B cell (primary cell): ENCODE data around the gene TMEM208. TPM values are rescaled to one million over a fixed set of nuclear protein-coding genes. Genes with fewer than 3 reads are reported as not detected.

Experiments used
- ATAC-seq: fragments of 200-7000 bp; cut with Tn5 transposase; one replicate; pipeline ENCODE4 v1.10.0; 2021; ENCODE audit warnings: low read depth, mild to moderate bottlenecking, moderate number of reproducible peaks, moderate library complexity
- CTCF ChIA-PET: fragments of 350-600 bp; sonication (Branson Sonifier 250); formaldehyde crosslinking; loops from one replicate; lab custom pipeline; 2021; ENCODE audit warnings: antibody characterized with exemption, inconsistent platforms; lab: Charles Lee
- POLR2A ChIA-PET: fragments of 350-600 bp; sonication (Branson Sonifier 250); formaldehyde crosslinking; loops from one replicate; lab custom pipeline; 2021; ENCODE audit warnings: antibody characterized with exemption; lab: Charles Lee
- DNase-seq: peaks from one replicate; pipeline ENCODE4 v3.0.0; 2013
- H2AFZ ChIP-seq: 2 replicates; pipeline ENCODE4 v1.6.1; 2012; ENCODE audit warnings: mild to moderate bottlenecking, low read depth, low read length; ENCODE audit not compliant: insufficient read depth, poor library complexity, severe bottlenecking
- H3K27ac ChIP-seq, 2 donors: 1 replicate in 1 of 2; 2 replicates in 1 of 2; pipeline ENCODE4 v1.5.1; 2012 to 2013; ENCODE audit warnings: low read length in 2 of 2, mild to moderate bottlenecking in 2 of 2, moderate library complexity in 1 of 2
- H3K27me3 ChIP-seq, 4 experiments: fragments of 200-600 bp in 1 of 4; sonication (generic) in 1 of 4; replicated peaks in 1 of 4; 1 replicate in 2 of 4; 2 replicates in 2 of 4; pipeline versions ENCODE4 v1.6.1 to v1.7.0; 2013 to 2016; ENCODE audit warnings: low read length in 3 of 4, mild to moderate bottlenecking in 2 of 4, mixed read lengths in 1 of 4, moderate library complexity in 1 of 4; ENCODE audit not compliant: insufficient read depth in 4 of 4, control insufficient read depth in 3 of 4; ENCODE audit errors: control extremely low read depth in 1 of 4
- H3K36me3 ChIP-seq, 2 experiments: replicated peaks in 1 of 2; 1 replicate in 1 of 2; 2 replicates in 1 of 2; pipeline versions ENCODE4 v1.6.1 to v1.7.1; 2013; ENCODE audit warnings: low read length in 1 of 2; ENCODE audit not compliant: insufficient read depth in 2 of 2, control insufficient read depth in 1 of 2; ENCODE audit errors: control extremely low read depth in 1 of 2, extremely low read depth in 1 of 2
- H3K4me1 ChIP-seq, 2 donors: fragments of 200-600 bp in 1 of 2; sonication (generic) in 1 of 2; 1 replicate in 1 of 2; 2 replicates in 1 of 2; pipeline versions ENCODE4 v1.5.1 to v1.6.1; 2013 to 2017; ENCODE audit warnings: low read length in 2 of 2; ENCODE audit not compliant: control insufficient read depth in 2 of 2, insufficient read depth in 2 of 2
- H3K4me2 ChIP-seq: replicated peaks from 2 replicates; pipeline ENCODE3; 2012; ENCODE audit warnings: mild to moderate bottlenecking, low read depth, low read length; ENCODE audit not compliant: poor library complexity, severe bottlenecking
- H3K4me3 ChIP-seq, 5 experiments: fragments of 200-600 bp in 1 of 5; sonication (generic) in 1 of 5; 1 replicate in 3 of 5; 2 replicates in 2 of 5; pipeline versions ENCODE4 v1.5.1 to v1.7.0; 2011 to 2016; ENCODE audit warnings: low read length in 4 of 5, mild to moderate bottlenecking in 4 of 5, low read depth in 2 of 5, control low read depth in 1 of 5, moderate library complexity in 1 of 5; ENCODE audit not compliant: insufficient read depth in 1 of 5; ENCODE audit errors: control extremely low read depth in 1 of 5, extremely low read depth in 1 of 5
- H3K79me2 ChIP-seq: fragments of 200-600 bp; sonication (generic); one replicate; pipeline ENCODE4 v1.6.0; 2016; ENCODE audit warnings: low read length; ENCODE audit not compliant: control insufficient read depth, insufficient read depth
- H3K9ac ChIP-seq: fragments of 200-600 bp; sonication (generic); 2 replicates; pipeline ENCODE4 v1.6.1; 2017; ENCODE audit warnings: mild to moderate bottlenecking, low read length, moderate library complexity
- H3K9me3 ChIP-seq, 3 donors: one replicate each; pipeline versions ENCODE4 v1.6.1 to v1.7.1; 2013; ENCODE audit warnings: low read length in 2 of 3; ENCODE audit not compliant: control insufficient read depth in 2 of 3, insufficient read depth in 1 of 3; ENCODE audit errors: control extremely low read depth in 1 of 3
- H4K20me1 ChIP-seq: 2 replicates; pipeline ENCODE4 v1.6.0; 2012; ENCODE audit warnings: mild to moderate bottlenecking, low read length; ENCODE audit not compliant: insufficient read depth, control insufficient read depth, poor library complexity, severe bottlenecking
- H3K27ac Mint-ChIP-seq: one replicate; pipeline ENCODE4 v1.8.0; 2021; ENCODE audit warnings: mixed read lengths
- H3K27me3 Mint-ChIP-seq: one replicate; pipeline ENCODE4 v1.8.0; 2021; ENCODE audit warnings: mixed read lengths
- H3K4me1 Mint-ChIP-seq: one replicate; pipeline ENCODE4 v1.8.0; 2021; ENCODE audit warnings: mixed read lengths
- H3K4me3 Mint-ChIP-seq: one replicate; pipeline ENCODE4 v1.8.0; 2021; ENCODE audit warnings: mixed read lengths
- H3K9me3 Mint-ChIP-seq: one replicate; pipeline ENCODE4 v1.8.0; 2022; ENCODE audit warnings: mixed read lengths; ENCODE audit not compliant: insufficient read depth
- EZH2 ChIP-seq: IDR thresholded peaks from 2 replicates; pipeline ENCODE4 v1.6.1; 2012; ENCODE audit warnings: borderline replicate concordance, low read depth, mild to moderate bottlenecking, moderate library complexity, low read length; ENCODE audit not compliant: insufficient read depth, poor library complexity, severe bottlenecking
- WGBS: methylation state at CpG from one replicate; pipeline ENCODE4 v1.1.5; 2013; ENCODE audit warnings: missing lambda C conversion rate; ENCODE audit not compliant: insufficient coverage; 5-methylcytosine and 5-hydroxymethylcytosine counted together
- intact Hi-C: fragments of 100-400 bp; cut with micrococcal nuclease; formaldehyde crosslinking; loops from one replicate; pipeline ENCODE4 v1.10.0; 2022
- polyA plus RNA-seq: library from polyadenylated mRNA; depleted of rRNA; stranded (reverse); fragments of >200 nt; gene quantifications from 2 replicates; pipeline ENCODE4 v1.2.3, GENCODE V29; 2012
- total RNA-seq, 2 donors: library from RNA; stranded (reverse); fragments of 120-200 nt in 1 of 2; gene quantifications; 1 replicate in 1 of 2; 2 replicates in 1 of 2; pipeline versions ENCODE4 v1.2.3 to v1.2.4, GENCODE V29; 2013 to 2022
- TF ChIP-seq, protein P1 (sequence below): fragments of 200-600 bp; IDR thresholded peaks from one replicate; pipeline ENCODE4 v1.8.0; 2022; ENCODE audit warnings: antibody characterized with exemption, mild to moderate bottlenecking

TMEM208 gene
- total and polyA plus RNA-seq, 2 donors (not counting 1 experiment from before 2014, with no cell fraction given) = 36.1 to 40.4 TPM

DNA sequence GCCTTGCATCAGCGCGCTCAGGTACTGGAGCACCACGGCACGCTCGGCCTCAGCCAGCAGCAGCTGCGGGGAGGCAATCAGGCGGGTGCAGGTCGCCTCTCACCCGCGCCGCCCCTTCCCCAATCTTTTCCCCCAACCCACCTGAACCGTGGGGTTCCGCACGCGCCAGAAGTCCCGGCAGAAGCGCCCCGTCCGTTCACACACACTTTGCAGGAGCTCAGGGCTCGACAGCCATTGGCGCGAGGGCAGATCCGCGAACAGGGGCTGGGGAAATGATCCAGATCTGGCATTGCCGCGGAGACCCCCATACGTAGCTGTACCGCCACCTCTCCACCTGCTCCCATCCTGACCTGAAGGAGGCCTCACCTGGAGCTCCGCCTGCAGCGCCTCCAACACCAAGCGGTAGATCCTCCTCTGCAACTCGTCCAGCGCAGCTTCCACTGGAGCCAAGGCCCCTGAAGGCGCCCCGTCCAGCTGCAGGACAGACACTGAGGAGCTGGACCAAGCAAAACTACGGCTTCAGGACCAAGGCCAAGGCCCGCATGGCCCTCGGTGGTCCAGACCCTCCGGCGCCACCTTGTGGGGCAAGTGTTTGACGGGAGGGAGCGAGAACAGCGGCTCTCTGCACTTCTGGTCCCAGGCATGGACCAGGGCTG is 41.8 kb upstream of the TMEM208 start:
- H3K9me3 Mint-ChIP-seq = no peaks in the 10 kb centered on the region
- peak overlapping the region; percentile 93 for H3K4me3 Mint-ChIP-seq
- Histone ChIP-seq H3K4me2 (peak overlapping the region; percentile 99), H3K36me3 (no peaks in the 10 kb centered on the region), H3K4me3 (peak overlapping the region in 2 of 5 experiments; percentile 69 to 95), H3K9me3 (peaks cover 0 to 3% (median 0%) of the 10 kb centered on the region in 3 donors), H3K27me3 (peaks cover 0 to 31% (median 6%) of the 10 kb centered on the region in 4 experiments), H3K79me2 (no peaks in the 10 kb centered on the region), H3K9ac (no peak overlapping the region), H4K20me1 (no peaks in the 10 kb centered on the region), H2AFZ (peak overlapping the region; percentile 88), H3K4me1 (peaks cover 20 to 22% of the 10 kb centered on the region in 2 donors), H3K27ac (no peak overlapping the region)
- POLR2A ChIA-PET = interaction anchor here (0.6 kb wide), 1 partner anchor 56 kb away, joined by 3 read pairs; no protein-coding TSS in a partner anchor
- H3K27ac Mint-ChIP-seq = peak overlapping the region; percentile 82
- no peak for TF ChIP-seq EZH2
- TF ChIP-seq, protein P1, sequence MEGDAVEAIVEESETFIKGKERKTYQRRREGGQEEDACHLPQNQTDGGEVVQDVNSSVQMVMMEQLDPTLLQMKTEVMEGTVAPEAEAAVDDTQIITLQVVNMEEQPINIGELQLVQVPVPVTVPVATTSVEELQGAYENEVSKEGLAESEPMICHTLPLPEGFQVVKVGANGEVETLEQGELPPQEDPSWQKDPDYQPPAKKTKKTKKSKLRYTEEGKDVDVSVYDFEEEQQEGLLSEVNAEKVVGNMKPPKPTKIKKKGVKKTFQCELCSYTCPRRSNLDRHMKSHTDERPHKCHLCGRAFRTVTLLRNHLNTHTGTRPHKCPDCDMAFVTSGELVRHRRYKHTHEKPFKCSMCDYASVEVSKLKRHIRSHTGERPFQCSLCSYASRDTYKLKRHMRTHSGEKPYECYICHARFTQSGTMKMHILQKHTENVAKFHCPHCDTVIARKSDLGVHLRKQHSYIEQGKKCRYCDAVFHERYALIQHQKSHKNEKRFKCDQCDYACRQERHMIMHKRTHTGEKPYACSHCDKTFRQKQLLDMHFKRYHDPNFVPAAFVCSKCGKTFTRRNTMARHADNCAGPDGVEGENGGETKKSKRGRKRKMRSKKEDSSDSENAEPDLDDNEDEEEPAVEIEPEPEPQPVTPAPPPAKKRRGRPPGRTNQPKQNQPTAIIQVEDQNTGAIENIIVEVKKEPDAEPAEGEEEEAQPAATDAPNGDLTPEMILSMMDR = peak; percentile 85
- DNase-seq (peak; percentile 87), ATAC-seq (peak; percentile 9)
- CTCF ChIA-PET = interaction anchor here (0.7 to 2.5 kb wide), 27 partner anchors 8 to 296 kb away, joined by 3 to 27 read pairs (median 5); partner anchors contain the start of genes ATP6V0D1, FBXL8, FHOD1 and NOL3
- intact Hi-C loops = loop anchor here (1.0 to 2.0 kb wide), 4 partner anchors 62 to 238 kb away; partner anchors contain the start of genes FHOD1 and PHAF1
- peaks cover 11% of the 10 kb centered on the region for H3K27me3 Mint-ChIP-seq
- WGBS = 20% methylated on average over 43 of the region's 43 CpGs
- peaks cover 13% of the 10 kb centered on the region for H3K4me1 Mint-ChIP-seq
